ENCODE measurements around the gene COL16A1. TPM values are rescaled to one million over a fixed set of nuclear protein-coding genes. Genes with fewer than 3 reads are reported as not detected.
"Not testable (repeated sequence)": the region's sequence is repeated elsewhere in the genome, so short reads cannot be mapped to it uniquely, and the experiment has no call there.

The COL16A1 gene
- total RNA-seq, 1 experiment from 2014 or later = 3.4 TPM

DNA sequence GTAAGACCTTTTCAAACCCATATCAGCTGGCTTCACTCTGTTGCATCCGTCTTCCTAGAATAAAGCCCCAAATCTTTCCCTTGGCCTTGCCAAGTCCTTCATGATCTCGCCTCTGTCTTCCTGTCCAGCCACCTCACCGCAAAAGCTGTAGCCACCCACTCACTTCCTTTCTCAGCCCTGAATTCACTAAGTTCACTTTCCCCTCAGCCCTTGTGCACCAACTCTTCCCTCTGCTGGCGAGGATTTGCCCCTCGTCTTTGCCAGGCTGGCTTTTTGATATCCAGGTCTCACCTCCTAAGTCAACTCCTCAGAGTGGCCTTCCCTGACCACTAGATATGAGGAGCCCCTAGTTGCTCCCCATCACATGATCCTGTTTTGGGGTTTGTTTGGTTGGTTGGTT, 3.9 kb upstream of the COL16A1 start:
- no peak for DNase-seq (ENCODE audit: extremely low read depth, low read depth)

DNA sequence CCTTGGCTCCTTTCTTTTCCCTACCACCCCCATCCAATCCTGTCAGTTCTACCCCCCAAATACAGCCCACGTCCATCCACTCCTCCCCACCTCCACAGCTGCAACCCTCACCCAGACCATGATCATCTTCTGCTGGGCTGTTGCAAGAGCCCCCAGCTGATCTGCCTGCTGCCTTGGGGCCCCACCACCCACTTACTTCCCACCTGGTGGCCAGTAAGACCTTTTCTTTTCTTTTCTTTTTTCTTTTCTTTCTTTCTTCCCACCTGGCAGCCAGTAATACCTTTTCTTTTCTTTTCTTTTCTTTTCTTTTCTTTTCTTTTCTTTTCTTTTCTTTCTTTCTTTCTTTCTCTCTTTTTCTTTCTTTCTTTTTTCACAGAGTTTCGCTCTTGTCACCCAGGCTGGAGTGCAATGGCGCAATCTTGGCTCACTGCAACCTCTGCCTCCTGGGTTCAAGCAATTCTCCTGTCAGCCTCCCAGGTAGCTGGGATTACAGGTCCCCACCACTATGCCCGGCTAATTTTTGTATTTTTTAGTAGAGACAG, 3.3 kb upstream of the COL16A1 start:
- DNase-seq (ENCODE audit: extremely low read depth, low read depth) = not testable (repeated sequence)

DNA sequence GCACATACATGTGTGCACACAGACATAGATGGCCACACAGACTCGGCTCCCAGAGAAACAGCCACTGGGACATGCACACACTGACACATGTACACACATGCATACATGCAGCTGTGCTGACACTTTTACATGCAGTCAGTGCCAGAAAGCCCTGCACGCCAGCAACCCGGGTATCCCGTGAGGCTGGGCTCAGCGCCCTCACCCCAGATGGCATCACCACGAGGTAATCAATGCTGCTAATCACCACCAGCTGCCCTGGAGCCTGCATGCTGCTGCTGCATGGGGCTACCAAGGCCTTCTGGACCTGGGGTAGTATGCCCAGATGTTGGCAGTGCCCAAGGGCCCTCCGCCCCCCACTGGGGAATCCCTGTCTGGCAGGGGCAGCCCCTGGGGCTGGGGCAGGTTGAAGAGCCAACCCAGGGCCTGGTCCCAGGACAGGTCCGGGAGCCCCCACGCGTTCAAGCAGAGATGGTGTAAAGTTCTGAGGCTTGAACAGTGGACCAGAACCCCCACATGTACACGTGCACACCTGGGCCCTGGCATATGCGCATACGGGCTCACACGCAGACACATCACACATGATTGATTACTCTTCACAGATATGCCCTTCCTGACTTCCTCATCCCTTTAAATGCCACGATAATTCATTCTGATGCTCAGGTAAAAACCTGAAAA, 2.7 kb upstream of the COL16A1 start:
- DNase-seq (ENCODE audit: extremely low read depth, low read depth) = no peak

DNA sequence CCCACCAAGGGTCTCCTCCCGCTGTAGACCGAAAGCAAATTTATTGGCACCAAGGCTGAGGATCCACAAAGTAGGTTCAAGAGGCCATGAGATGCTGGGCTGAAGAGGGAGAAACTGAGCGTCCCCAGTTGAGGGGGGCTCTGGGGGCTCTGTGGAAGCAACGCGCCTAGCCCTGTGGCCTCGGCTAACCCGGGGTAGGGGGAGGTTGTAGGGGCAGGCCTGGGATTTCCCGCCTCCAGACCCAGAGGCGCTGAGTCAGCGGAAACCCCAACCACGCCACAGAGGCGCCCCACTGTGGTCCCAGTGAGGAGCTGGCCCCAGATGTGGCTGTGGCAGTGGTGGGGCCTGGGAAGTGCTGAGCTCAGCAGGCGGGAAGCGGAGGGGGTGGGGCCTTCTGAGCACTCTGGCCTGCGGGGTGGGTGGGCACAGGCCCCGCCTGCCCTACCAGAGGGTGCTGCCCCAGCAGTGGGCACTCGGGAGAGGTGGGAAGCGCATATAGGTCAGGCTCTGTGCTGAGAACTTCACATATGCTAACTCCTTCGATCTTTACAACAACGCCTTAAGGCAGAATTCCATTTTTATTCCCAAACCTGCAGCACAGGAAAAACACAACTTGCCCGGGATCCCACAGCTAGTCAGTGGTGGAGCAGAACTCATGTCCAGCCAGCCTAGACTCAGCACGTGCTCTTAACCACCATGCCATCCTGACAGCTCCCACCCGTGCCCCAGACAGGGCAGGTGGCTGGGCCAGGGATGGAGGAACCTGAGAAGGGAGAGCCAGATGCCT, 1.5 kb upstream of the COL16A1 start:
- peak; percentile 48 for DNase-seq (ENCODE audit: extremely low read depth, low read depth)

DNA sequence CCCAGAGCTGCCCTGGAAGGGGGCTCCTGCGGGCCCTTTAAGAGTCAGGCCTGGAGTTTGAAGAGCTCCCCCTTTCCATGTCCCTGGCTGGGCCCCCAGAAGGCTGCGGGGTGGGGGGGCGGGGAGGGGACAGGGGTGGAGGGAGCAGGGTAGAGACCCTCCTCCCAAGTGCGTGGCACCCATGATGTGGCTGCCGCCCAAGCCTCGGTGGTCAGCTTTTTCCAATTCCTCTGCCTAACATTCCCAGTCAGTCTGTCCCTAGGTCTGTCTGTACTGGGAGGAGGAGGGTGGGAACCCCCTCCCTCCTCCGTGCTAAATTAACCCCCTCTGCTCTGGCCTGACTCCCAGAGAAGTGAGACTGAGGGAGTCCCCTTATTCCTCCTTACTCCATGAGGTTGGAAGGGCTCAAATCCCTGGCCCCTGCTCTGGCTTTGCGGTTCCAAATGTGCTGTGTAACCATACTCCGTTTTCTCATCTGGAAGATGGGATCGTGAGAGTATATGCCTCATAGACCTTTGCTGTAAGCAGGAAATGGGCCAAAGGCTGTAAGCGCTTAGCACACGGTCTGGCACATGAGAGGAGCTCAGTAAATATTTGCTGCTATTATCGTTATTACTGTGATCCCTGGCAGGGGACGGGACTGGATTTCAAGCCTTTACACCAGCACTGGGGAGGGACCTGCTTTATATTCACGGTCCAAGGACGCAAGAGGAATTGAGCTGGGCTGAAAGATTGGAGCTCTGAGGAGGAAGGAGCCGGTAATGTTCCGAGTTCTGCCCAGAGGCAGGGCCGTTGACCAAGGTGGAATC, 658 bp upstream of the COL16A1 start:
- DNase-seq (ENCODE audit: extremely low read depth, low read depth) = peak; percentile 35

DNA sequence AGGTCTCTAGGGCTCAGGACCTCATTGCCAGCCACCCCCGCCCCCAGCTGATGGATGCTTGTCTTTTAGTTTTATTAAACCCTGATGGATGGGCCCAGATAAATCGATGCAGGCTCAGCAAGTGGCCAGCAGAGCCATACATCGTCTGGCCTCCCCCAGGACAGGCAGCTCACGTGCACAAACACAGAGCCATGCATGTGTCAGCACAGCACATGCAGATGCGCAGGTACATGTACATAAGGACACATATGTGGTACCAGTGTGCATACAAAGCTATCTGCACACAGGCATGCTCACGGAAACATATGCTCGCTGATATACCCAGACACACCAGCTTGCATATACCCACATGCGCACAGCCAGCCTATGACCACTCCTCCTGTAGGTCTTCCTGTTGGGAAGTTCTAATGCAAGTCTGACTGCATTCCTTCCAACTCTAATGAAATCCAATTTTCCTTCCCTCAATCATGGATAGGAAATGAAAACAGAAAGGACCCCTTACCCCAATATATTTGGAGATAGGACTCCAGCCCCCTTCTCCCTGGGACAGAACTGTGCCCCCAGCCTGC, 897 bp downstream of the COL16A1 start:
- DNase-seq (ENCODE audit: extremely low read depth, low read depth) = no peak

DNA sequence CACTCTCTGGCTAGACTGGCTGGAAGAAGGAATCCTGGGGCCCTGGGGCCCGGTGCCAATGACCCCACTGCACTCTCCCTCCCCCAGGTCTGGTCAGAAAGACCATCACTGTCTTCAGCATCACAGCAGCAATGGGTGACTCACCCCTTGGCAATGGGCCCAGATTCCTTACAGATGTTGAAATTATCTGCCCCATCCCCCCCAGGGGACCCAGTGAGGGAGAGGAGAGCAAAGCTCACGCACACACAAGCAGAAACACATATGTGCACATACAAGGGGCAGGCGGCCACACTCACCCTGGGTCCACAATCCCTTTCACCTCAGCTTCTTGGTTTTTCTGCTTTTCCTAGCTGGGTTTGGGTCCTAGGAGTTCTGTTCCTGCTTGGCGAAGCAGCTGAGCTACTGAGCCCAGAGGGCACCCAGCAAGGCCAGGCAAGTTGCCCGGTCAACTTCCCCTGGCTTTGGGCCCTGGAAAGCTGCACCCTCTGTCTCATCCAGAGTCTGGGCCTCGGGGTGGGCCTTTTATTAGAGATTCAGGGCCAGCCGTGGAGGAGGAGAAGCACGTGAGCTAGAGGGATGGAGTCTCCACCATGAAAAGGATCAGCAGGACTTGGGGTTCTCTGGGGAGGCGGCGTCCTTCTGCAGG, 2.6 kb downstream of the COL16A1 start:
- DNase-seq (ENCODE audit: extremely low read depth, low read depth) = peak; percentile 72

DNA sequence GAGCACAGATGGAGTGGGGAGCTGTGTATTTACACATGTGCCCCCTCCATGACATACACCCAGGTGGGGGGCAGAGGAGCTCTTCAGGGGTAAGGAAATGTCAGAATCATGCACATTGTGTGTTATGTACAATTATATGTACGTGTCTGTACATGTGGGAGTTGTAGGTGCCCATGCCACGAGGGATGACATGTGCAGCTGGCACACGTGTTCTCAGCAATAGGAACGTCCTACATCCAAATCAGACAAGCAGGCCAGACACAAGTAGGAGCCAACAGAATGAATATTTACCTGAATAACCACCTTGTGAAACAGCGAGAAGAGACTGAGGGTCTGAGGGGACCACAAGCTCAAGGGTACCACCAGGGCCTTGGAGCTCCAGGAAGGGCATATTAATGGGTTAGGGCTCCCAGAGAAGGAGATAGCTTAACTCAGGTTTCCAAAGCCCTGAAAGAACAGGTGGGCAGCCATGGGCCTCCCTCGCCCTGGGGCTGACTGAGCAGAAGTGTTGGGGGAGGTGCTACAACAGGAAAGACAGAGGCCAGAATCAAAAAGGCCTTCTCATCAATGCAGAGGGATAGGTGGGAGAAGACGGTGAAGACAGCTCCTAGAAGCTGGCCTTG, 3.2 kb downstream of the COL16A1 start:
- DNase-seq (ENCODE audit: extremely low read depth, low read depth) = no peak

DNA sequence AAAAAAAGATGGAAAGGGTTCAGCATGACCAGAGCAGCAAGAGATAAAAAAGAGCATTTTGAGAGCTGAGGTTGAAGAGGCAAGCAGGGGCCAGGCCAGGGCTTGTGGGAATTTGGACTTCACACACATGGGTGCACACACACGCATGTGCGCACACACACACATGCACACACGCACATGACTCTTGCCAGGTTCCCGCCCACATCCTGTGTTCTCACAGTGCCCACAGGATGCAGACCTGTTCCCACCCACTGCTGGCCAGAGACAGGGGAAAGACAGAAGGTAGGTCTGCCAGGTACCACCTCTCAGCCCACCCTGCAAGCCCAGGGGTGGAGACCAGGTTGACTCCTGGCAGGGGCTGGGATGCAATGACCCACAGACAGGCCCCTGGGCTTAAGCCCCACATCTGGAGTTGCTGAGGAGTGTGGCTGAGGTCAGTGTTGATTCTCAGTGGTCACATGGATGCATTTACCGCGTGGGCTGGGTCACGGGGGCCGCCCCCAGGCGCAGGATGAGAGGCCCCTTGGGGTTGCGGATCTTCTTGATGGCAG, 4.4 kb downstream of the COL16A1 start:
- no peak for DNase-seq (ENCODE audit: extremely low read depth, low read depth)

DNA sequence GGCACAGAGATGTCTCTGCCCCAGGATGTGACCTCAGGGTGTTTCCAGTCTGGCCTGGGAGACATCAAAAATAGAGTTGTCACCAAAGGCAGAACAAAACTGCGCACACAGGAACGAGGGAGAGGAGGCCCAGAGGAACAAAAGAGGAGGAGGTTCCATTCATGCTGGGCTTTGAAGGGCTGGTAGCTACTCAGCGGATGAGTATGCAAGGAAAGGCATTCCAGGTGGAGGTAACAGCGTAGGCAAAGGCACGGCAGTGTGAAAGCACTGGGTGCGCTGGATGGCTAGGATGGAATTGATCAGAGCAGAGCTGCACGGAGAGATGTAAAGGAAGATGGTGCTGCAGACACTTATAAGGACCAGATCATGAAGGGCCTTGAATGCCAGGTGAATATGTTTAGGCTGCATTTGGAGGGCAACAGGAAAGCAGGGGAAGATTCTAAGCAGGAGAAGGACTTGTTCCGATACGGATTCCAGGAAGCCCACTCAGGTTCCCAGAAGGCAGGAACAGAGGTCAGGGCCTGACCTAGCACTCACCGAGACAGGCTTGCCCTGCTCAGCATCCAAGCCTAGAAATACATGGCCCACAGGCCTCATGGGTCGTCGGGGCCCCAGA, 6.3 kb downstream of the COL16A1 start:
- no peak for DNase-seq (ENCODE audit: extremely low read depth, low read depth)

DNA sequence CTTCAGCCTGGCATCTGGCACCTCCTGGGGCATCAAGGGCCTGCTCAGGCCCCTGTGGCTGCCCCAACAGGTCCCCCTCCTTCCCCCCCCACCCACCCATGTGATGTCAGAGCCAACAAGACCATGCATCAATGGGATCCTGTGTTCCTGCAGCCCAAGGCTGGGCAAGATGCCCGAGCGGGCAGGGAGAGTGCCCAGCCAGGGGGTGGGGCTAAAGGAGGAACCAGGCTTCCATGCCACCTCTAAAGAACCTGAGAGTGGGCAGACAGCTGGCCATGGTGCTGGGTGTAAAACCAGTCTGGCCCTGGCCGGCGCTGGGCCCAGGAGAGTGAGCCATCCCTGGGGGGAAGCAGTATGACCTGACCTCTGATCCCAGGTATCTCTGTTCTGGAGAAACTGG, 7.6 kb downstream of the COL16A1 start:
- DNase-seq (ENCODE audit: extremely low read depth, low read depth) = no peak

DNA sequence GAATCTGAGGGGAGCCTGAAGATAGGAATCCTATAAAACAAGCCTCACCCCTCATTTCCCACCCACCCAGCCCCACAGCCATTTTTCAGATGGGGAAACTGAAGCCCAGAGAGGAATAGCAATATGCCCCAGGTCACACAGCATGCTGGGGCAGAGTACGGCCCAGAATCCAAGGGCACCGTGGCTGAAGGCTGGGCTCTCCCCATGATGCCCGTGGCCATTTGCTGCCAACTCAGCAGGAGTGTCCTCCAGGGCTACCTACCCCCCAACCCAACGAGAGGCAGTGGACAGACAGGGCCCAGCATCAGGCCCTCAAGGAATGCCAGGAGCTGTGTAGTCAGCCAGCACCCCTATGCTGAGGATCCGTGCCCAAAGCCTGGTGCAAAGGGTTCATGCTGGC, 8.5 kb downstream of the COL16A1 start:
- no peak for DNase-seq (ENCODE audit: extremely low read depth, low read depth)

DNA sequence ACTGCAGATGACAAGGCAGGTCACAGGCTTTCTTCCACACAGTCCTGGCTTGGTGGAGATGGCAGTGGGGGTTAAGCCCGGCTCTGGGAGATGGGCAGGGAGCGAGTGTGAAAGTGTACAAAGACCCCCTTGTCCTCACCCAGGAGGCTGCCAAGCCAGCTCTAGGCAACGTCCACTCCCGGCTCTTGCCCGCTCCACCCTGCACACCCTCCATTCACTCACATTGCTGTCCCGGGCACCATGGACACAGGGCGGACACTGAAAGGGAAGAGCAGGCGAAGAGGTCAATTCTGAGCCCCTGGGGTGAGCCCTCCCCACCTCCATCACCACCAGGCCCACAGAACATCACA, 8.9 kb downstream of the COL16A1 start:
- DNase-seq (ENCODE audit: extremely low read depth, low read depth) = no peak

DNA sequence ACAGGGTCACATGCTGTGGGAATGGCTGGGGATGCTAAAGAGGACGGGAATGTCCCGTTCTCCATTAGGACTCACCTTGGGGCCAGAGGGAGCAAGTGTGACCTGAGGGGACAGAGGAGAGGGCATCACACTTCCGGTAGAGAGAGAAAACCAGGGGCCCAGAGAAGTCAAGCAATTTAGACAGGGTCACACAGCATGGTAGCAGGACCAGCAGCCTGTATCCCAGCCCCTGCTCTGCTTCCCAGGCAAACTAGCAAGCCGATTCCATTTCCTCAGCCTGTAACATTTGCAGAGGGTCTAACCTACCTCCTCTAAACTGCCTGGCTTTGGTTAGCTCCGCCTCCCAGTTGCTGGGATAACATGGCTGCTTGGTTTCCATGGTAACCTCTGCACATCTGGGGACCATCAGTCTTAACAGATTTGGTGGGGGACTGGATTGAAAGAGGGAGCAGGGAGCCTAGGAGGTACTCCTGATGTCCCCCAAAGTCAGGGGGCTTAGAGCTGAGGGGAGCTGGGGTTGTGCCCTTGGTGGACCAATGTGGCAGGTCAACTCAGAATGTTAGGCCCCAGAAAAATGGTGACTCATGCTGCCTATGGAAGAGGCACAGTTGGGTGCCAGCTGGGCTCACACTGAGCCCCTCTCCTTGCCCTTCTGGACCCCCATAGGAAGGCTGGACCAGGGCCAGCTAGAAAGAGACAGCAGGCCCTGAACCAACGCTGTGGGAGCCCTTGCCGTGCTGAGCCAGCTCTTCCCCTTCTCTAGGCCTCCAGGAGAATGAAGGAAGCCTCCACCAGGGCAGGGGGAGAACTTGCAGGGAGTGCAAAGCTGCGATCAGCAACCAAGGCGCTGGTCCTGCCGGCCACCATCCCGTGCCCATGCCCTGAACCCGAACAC, 9.5 kb downstream of the COL16A1 start:
- DNase-seq (ENCODE audit: extremely low read depth, low read depth) = no peak

DNA sequence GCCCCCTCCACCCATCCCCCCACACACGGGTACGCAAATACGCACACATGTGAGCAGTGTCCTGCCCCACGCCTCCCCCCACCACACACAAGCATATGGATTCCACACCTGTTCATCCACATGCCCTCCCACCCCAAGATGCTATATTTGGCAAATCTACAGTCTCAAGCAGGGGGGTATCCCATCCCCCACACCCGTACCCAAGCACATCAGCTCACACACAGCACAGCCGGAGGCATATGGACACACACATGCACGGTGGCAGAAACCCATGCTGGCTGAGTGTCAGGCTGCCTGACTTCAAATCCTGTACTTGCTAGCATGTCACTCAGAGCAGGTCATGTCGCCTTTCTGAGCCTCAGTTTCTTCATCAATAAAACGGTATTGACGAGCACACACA, 10.6 kb downstream of the COL16A1 start:
- no peak for DNase-seq (ENCODE audit: extremely low read depth, low read depth)

DNA sequence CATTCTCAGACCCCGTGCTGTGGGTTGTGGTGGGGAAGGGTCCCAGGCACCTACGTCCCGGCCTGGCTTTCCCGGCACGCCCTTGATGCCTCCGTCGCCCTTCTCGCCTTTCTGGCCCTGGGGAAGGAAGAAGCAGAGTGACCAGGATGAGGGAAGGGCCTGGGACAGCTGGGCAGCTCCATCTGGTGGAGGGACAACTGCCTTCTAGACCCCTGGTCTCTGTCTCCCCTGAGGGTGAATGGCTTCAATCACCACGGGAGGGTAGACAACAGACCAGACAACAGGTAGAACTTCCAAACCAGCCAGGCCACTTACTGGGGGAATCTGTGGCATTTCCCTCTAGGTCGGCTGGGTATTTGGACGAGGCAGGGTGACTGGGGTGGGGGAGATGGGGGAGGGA, 11.9 kb downstream of the COL16A1 start:
- DNase-seq (ENCODE audit: extremely low read depth, low read depth) = no peak

DNA sequence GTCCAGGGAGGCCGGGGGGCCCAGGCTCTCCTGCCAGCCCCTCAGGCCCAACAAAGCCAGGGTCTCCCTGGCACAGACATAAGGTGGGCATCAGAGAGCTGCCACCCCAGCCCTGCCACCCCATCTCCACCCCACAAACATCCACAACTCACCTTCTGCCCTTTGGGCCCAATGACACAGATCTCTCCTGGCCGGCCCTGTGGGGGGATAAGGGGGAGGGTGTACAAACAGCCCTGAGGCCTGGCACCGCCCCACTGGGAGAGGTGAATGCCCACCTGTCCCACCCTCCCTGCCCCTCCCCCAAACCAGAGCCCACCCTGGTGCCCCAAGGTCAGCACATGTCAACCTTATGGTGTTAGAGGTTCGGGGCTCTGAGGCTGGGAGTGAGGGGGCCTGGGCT, 12.4 kb downstream of the COL16A1 start:
- no peak for DNase-seq (ENCODE audit: extremely low read depth, low read depth)

DNA sequence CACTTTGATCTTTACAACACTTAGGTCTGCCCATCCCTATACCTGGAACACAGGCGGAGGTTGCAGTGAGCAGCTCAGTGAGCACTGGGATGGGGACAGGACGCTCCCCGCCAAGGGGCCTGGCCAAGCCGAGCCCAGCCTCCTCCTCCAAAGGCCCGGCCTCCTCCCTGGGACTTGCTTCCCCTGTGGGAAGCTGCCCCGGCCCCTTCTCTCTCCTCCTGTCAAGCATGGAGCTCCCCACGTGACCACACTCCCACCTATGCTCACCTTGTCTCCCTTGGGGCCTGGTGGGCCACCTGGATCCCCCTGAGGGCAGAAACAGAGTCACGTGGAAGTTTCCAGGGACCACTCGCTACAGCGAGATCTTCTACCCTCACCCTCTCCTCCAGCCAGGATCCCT, 12.9 kb downstream of the COL16A1 start:
- DNase-seq (ENCODE audit: extremely low read depth, low read depth) = no peak
